GM23338 (cell line): Measurements from ENCODE around the gene PTPRE. TPM values are rescaled to one million over a fixed set of nuclear protein-coding genes. Genes with fewer than 3 reads are reported as not detected.

Source experiments
- ATAC-seq: fragments of 200-7000 bp; cut with Tn5 transposase; 3 replicates; pipeline ENCODE4 v1.9.1; 2020
- DNase-seq: peaks from one replicate; pipeline ENCODE4 v3.0.0-alpha.2; 2015; ENCODE audit warnings: low spot score
- H2AFZ ChIP-seq: fragments of 200-600 bp; sonication (generic); 2 replicates; pipeline ENCODE4 v1.8.0; 2016; ENCODE audit warnings: antibody characterized with exemption, mild to moderate bottlenecking, moderate library complexity
- H3F3A ChIP-seq: fragments of 200-600 bp; sonication (generic); replicated peaks from 2 replicates; pipeline ENCODE4 v1.8.0; 2017; ENCODE audit warnings: antibody characterized with exemption, mixed run types, low read depth
- H3K27ac ChIP-seq: fragments of 200-600 bp; sonication (generic); 2 replicates; pipeline ENCODE4 v1.6.1; 2016; ENCODE audit warnings: low read depth
- H3K27me3 ChIP-seq: fragments of 200-600 bp; sonication (generic); 2 replicates; pipeline ENCODE4 v1.8.0; 2016; ENCODE audit warnings: mild to moderate bottlenecking, mixed run types, moderate library complexity; ENCODE audit not compliant: insufficient read depth
- H3K36me3 ChIP-seq: fragments of 200-600 bp; sonication (generic); 2 replicates; pipeline ENCODE4 v1.8.0; 2016; ENCODE audit warnings: mild to moderate bottlenecking; ENCODE audit not compliant: insufficient read depth
- H3K4me1 ChIP-seq: fragments of 200-600 bp; sonication (generic); 2 replicates; pipeline ENCODE4 v1.8.0; 2016; ENCODE audit warnings: mild to moderate bottlenecking, moderate library complexity; ENCODE audit not compliant: insufficient read depth
- H3K4me2 ChIP-seq: fragments of 200-600 bp; sonication (generic); 2 replicates; pipeline ENCODE4 v1.7.1; 2017; ENCODE audit warnings: mixed run types
- H3K4me3 ChIP-seq: fragments of 200-600 bp; sonication (generic); 2 replicates; pipeline ENCODE4 v1.6.1; 2016; ENCODE audit warnings: mixed run types
- H3K79me2 ChIP-seq: fragments of 200-600 bp; sonication (generic); replicated peaks from 2 replicates; pipeline ENCODE4 v1.8.0; 2017; ENCODE audit warnings: mild to moderate bottlenecking; ENCODE audit not compliant: insufficient read depth
- H3K9me2 ChIP-seq: fragments of 200-600 bp; sonication (generic); 2 replicates; pipeline ENCODE4 v1.8.0; 2017; ENCODE audit not compliant: insufficient read depth
- H4K20me1 ChIP-seq: fragments of 200-600 bp; sonication (generic); replicated peaks from 2 replicates; pipeline ENCODE4 v1.8.0; 2017; ENCODE audit warnings: mild to moderate bottlenecking; ENCODE audit not compliant: insufficient read depth
- H3K27ac Mint-ChIP-seq: 2 replicates; pipeline ENCODE4 v1.8.0; 2020; ENCODE audit warnings: inconsistent platforms, mild to moderate bottlenecking, moderate library complexity, mixed read lengths
- H3K27me3 Mint-ChIP-seq: 3 replicates; pipeline ENCODE4 v1.8.0; 2022; ENCODE audit warnings: low read depth, mild to moderate bottlenecking, moderate library complexity, mixed read lengths, inconsistent platforms; ENCODE audit not compliant: insufficient read depth, poor library complexity
- H3K36me3 Mint-ChIP-seq: 3 replicates; pipeline ENCODE4 v1.8.0; 2021; ENCODE audit warnings: low read depth, mild to moderate bottlenecking, inconsistent platforms, moderate library complexity, mixed read lengths
- H3K4me1 Mint-ChIP-seq: 3 replicates; pipeline ENCODE4 v1.8.0; 2020; ENCODE audit warnings: mild to moderate bottlenecking, inconsistent platforms, mixed read lengths
- H3K4me3 Mint-ChIP-seq: 3 replicates; pipeline ENCODE4 v1.8.0; 2021; ENCODE audit warnings: moderate library complexity, mild to moderate bottlenecking, inconsistent platforms, mixed read lengths
- H3K9me3 Mint-ChIP-seq: 3 replicates; pipeline ENCODE4 v1.8.0; 2020; ENCODE audit warnings: moderate library complexity, mild to moderate bottlenecking, inconsistent platforms, mixed read lengths
- CTCF ChIP-seq, 2 experiments: fragments of 200-600 bp in 1 of 2; sonication (generic) in 1 of 2; conservative IDR thresholded peaks; 2 replicates each; pipeline versions ENCODE4 v1.5.1 to v1.6.1; 2016 to 2017; ENCODE audit warnings: antibody characterized with exemption in 2 of 2, low read depth in 2 of 2, mild to moderate bottlenecking in 2 of 2, moderate library complexity in 1 of 2
- ETS1 ChIP-seq: IDR thresholded peaks from 2 replicates; pipeline ENCODE4 v1.6.1; 2016; ENCODE audit warnings: antibody characterized with exemption
- EZH2 ChIP-seq: fragments of 200-600 bp; sonication (generic); IDR thresholded peaks from one replicate; pipeline ENCODE4 v1.8.0; 2017; ENCODE audit warnings: antibody characterized with exemption, mild to moderate bottlenecking, low read depth; ENCODE audit not compliant: unreplicated experiment
- NANOG ChIP-seq: IDR thresholded peaks from 2 replicates; pipeline ENCODE4 v1.6.1; 2016; ENCODE audit warnings: antibody characterized with exemption, borderline replicate concordance
- STAT1 ChIP-seq: IDR thresholded peaks from one replicate; pipeline ENCODE4 v1.6.1; 2016; ENCODE audit warnings: antibody characterized with exemption; ENCODE audit not compliant: unreplicated experiment
- ZNF462 ChIP-seq: fragments of 250-450 bp; sonication (Bioruptor Pico); IDR thresholded peaks from 2 replicates; pipeline ENCODE4 v1.5.0; 2020; ENCODE audit warnings: mild to moderate bottlenecking, moderate library complexity
- polyA plus RNA-seq: library from polyadenylated mRNA; unstranded; fragments of >200 nt; fragmentation: Nextera tagmentation; extraction: Ambion mirVana; gene quantifications from 2 replicates; pipeline ENCODE4 v1.2.1, GENCODE V29; 2016
- total RNA-seq: library from RNA; depleted of rRNA; stranded (reverse); fragments of >200 nt; shearing (Covaris generic); gene quantifications from 2 replicates; pipeline ENCODE4 v1.2.3, GENCODE V29; 2014

Gene PTPRE
- total and polyA plus RNA-seq, 2 experiments from 2014 or later, result 0.34 to 0.42 TPM

GRCh38 chr10:127979045-127979444, 72.1 kb downstream of the PTPRE start (continued):
- TF ChIP-seq ZNF462 (CRISPR knock-in tag), result no peak

- no peak overlapping the region for H3K27ac ChIP-seq
- Mint-ChIP-seq H3K27me3 (peaks cover 6% of the 10 kb centered on the region), H3K4me1 (peaks cover 11% of the 10 kb centered on the region; the same call in 2 of the 3 replicates), H3K36me3 (no peaks in the 10 kb centered on the region; the same call in 2 of the 3 replicates), H3K9me3 (peaks cover 12% of the 10 kb centered on the region; the same call in 2 of the 3 replicates), H3K4me3 (no peak overlapping the region), H3K27ac (no peak overlapping the region)
- no peak overlapping the region for H3K4me2 ChIP-seq
- H3K36me3 ChIP-seq, result peaks cover 5% of the 10 kb centered on the region; the same call in 1 of the 2 replicates
- DNase-seq (no peak), ATAC-seq (no peak)
- no peaks in the 10 kb centered on the region for H4K20me1 ChIP-seq
- H3K79me2 ChIP-seq, result no peaks in the 10 kb centered on the region
- TF ChIP-seq CTCF (conservative IDR thresholded peaks at IDR 0.05; ENCODE audit: low read depth in 2 of 2) (no peak), ETS1 (no peak), EZH2 (no peak), STAT1 (no peak), ZNF462 (CRISPR knock-in tag) (no peak), NANOG (no peak)
- no peaks in the 10 kb centered on the region for H3F3A ChIP-seq
- no peak overlapping the region for H3K4me3 ChIP-seq
- H3K27me3 ChIP-seq, result no peaks in the 10 kb centered on the region
- no peaks in the 10 kb centered on the region for H3K9me2 ChIP-seq
- H3K4me1 ChIP-seq, result no peaks in the 10 kb centered on the region
- H2AFZ ChIP-seq, result no peak overlapping the region
These were observed 72.7 kb downstream of the PTPRE start for GRCh38 chr10:127979566-127979965.
